ENCODE data around the gene ATP8A1. TPM values are rescaled to one million over a fixed set of nuclear protein-coding genes. Genes with fewer than 3 reads are reported as not detected.

The ATP8A1 gene
- polyA plus RNA-seq, 1 donor from 2014 or later: 45.8 TPM

DNA sequence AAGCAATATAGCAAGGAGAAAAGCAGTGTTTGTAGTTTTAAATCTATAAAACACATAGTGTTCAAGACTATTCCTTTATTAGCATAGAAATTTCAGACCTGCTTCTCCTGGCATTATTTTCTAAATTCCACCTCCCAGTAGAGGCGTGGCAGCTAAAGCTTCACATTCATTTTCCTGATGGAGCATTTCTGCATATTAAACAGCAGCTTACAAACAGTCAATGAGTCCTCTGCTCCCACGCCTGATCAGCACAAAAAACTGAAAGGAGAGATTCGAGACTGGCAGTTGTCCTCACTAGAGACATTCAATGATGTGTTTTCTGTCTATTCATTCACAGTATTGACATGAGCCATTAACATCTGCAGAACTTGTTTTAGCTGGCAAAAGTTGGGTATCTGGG, 198.2 kb downstream of the ATP8A1 start:
- Histone ChIP-seq H2AFZ (ENCODE audit: low read depth, low read length) (no peak overlapping the region), H3F3A (ENCODE audit: insufficient read depth, low read length, poor library complexity, severe bottlenecking) (no peaks in the 10 kb centered on the region), H3K27ac (ENCODE audit: low read length) (no peak overlapping the region), H4K20me1 (ENCODE audit: insufficient read depth) (no peaks in the 10 kb centered on the region), H3K4me3 (ENCODE audit: low read length) (no peak overlapping the region), H3K9ac (ENCODE audit: low read length) (no peak overlapping the region), H3K27me3 (ENCODE audit: insufficient read depth, low read depth, low read length) (no peaks in the 10 kb centered on the region), H3K79me2 (replicated peaks; ENCODE audit: insufficient read depth, low read length) (no peaks in the 10 kb centered on the region), H3K9me3 (ENCODE audit: low read length) (no peaks in the 10 kb centered on the region), H3K36me3 (ENCODE audit: insufficient read depth, low read length) (no peaks in the 10 kb centered on the region), H3K4me2 (ENCODE audit: low read length) (no peak overlapping the region), H3K9me2 (ENCODE audit: insufficient read depth, low read length) (no peaks in the 10 kb centered on the region)
- TF ChIP-seq EZH2 (IDR thresholded peaks at IDR 0.05; ENCODE audit: borderline replicate concordance, insufficient read depth, low read length, poor library complexity, severe bottlenecking) (no peak), POLR2AphosphoS5 (IDR thresholded peaks at IDR 0.05) (no peak), RAD21 (conservative IDR thresholded peaks at IDR 0.05) (no peak), SMC3 (conservative IDR thresholded peaks at IDR 0.05; ENCODE audit: poor library complexity) (no peak), TAF1 (IDR thresholded peaks at IDR 0.05; ENCODE audit: low read depth) (no peak), EP300 (conservative IDR thresholded peaks at IDR 0.05; ENCODE audit: poor library complexity, severe bottlenecking) (no peak), MXI1 (conservative IDR thresholded peaks at IDR 0.05; ENCODE audit: poor library complexity, severe bottlenecking) (no peak)
- TF ChIP-seq, protein P1, sequence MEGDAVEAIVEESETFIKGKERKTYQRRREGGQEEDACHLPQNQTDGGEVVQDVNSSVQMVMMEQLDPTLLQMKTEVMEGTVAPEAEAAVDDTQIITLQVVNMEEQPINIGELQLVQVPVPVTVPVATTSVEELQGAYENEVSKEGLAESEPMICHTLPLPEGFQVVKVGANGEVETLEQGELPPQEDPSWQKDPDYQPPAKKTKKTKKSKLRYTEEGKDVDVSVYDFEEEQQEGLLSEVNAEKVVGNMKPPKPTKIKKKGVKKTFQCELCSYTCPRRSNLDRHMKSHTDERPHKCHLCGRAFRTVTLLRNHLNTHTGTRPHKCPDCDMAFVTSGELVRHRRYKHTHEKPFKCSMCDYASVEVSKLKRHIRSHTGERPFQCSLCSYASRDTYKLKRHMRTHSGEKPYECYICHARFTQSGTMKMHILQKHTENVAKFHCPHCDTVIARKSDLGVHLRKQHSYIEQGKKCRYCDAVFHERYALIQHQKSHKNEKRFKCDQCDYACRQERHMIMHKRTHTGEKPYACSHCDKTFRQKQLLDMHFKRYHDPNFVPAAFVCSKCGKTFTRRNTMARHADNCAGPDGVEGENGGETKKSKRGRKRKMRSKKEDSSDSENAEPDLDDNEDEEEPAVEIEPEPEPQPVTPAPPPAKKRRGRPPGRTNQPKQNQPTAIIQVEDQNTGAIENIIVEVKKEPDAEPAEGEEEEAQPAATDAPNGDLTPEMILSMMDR (IDR thresholded peaks at IDR 0.05; ENCODE audit: poor library complexity, severe bottlenecking): no peak
- TF ChIP-seq, protein P2, sequence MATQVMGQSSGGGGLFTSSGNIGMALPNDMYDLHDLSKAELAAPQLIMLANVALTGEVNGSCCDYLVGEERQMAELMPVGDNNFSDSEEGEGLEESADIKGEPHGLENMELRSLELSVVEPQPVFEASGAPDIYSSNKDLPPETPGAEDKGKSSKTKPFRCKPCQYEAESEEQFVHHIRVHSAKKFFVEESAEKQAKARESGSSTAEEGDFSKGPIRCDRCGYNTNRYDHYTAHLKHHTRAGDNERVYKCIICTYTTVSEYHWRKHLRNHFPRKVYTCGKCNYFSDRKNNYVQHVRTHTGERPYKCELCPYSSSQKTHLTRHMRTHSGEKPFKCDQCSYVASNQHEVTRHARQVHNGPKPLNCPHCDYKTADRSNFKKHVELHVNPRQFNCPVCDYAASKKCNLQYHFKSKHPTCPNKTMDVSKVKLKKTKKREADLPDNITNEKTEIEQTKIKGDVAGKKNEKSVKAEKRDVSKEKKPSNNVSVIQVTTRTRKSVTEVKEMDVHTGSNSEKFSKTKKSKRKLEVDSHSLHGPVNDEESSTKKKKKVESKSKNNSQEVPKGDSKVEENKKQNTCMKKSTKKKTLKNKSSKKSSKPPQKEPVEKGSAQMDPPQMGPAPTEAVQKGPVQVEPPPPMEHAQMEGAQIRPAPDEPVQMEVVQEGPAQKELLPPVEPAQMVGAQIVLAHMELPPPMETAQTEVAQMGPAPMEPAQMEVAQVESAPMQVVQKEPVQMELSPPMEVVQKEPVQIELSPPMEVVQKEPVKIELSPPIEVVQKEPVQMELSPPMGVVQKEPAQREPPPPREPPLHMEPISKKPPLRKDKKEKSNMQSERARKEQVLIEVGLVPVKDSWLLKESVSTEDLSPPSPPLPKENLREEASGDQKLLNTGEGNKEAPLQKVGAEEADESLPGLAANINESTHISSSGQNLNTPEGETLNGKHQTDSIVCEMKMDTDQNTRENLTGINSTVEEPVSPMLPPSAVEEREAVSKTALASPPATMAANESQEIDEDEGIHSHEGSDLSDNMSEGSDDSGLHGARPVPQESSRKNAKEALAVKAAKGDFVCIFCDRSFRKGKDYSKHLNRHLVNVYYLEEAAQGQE (IDR thresholded peaks at IDR 0.05; ENCODE audit: borderline replicate concordance): no peak

DNA sequence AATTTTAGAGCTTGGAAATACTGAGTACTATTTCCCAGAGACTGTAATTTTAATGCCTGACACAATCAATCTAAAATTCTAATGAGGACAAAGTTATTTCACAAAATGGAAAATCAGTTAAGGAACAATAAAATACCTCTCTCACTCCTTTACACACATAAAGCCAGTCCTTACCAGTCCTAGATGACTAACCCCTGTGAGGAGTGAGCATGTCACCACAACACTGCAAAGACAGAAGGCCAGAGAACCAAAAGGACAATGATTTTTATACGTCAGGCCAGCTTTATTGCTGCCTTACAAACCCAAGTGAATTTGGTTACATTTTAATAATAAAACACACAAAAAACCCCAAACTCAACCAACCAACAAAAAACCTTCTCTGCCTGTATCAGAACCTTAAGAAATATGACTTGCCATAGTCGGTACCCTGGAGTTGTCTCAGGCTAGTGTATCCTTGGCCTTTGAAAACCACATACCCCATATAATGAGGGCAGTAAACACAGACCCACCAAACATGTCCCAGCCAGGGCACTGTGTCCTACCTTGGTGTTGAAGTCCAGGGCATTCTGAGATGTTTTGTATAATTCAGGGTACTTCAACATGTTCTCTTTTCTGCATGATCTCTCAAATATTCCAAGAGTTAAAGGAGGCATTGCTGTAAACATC, 202.0 kb downstream of the ATP8A1 start:
- Histone ChIP-seq H3K79me2 (replicated peaks; ENCODE audit: insufficient read depth, low read length) (no peaks in the 10 kb centered on the region), H3K9me3 (ENCODE audit: low read length) (no peaks in the 10 kb centered on the region), H3K36me3 (ENCODE audit: insufficient read depth, low read length) (no peaks in the 10 kb centered on the region), H3K9ac (ENCODE audit: low read length) (no peak overlapping the region), H3K27me3 (ENCODE audit: insufficient read depth, low read depth, low read length) (no peaks in the 10 kb centered on the region), H3F3A (ENCODE audit: insufficient read depth, low read length, poor library complexity, severe bottlenecking) (no peaks in the 10 kb centered on the region), H2AFZ (ENCODE audit: low read depth, low read length) (no peak overlapping the region), H4K20me1 (ENCODE audit: insufficient read depth) (no peaks in the 10 kb centered on the region), H3K4me2 (ENCODE audit: low read length) (no peak overlapping the region), H3K4me3 (ENCODE audit: low read length) (no peak overlapping the region), H3K9me2 (ENCODE audit: insufficient read depth, low read length) (no peaks in the 10 kb centered on the region), H3K27ac (ENCODE audit: low read length) (no peak overlapping the region)
- no peak for TF ChIP-seq MXI1 (conservative IDR thresholded peaks at IDR 0.05; ENCODE audit: poor library complexity, severe bottlenecking)
- TF ChIP-seq POLR2AphosphoS5 (IDR thresholded peaks at IDR 0.05): no peak
- TF ChIP-seq, protein P1 (IDR thresholded peaks at IDR 0.05; ENCODE audit: poor library complexity, severe bottlenecking): no peak
- no peak for TF ChIP-seq EP300 (conservative IDR thresholded peaks at IDR 0.05; ENCODE audit: poor library complexity, severe bottlenecking)
- no peak for TF ChIP-seq RAD21 (conservative IDR thresholded peaks at IDR 0.05)
- no peak for TF ChIP-seq SMC3 (conservative IDR thresholded peaks at IDR 0.05; ENCODE audit: poor library complexity)
- TF ChIP-seq, protein P2 (IDR thresholded peaks at IDR 0.05; ENCODE audit: borderline replicate concordance): no peak
- TF ChIP-seq EZH2 (IDR thresholded peaks at IDR 0.05; ENCODE audit: borderline replicate concordance, insufficient read depth, low read length, poor library complexity, severe bottlenecking): no peak
- no peak for TF ChIP-seq TAF1 (IDR thresholded peaks at IDR 0.05; ENCODE audit: low read depth)
